Measurements from ENCODE around the gene DNAH14. TPM values are rescaled to one million over a fixed set of nuclear protein-coding genes. Genes with fewer than 3 reads are reported as not detected.
A peak's percentile ranks its signal among the peaks of the same experiment; 100 is the strongest.

The DNAH14 gene
- total and polyA plus RNA-seq, 10 of the 15 experiments (the other 5 are each of a cell fraction or from before 2014, with no cell fraction given) = 2.0 to 7.9 (median 4.8) TPM

- H3K27ac ChIP-seq (ENCODE audit: control insufficient read depth, insufficient read depth) = 0 out of 2 replicates have a peak overlapping the region, but pooled peaks have one; percentile 2
- CTCF ChIA-PET = interaction anchor here (1.1 kb wide), 1 partner anchor 9 kb away, joined by 3 read pairs; no protein-coding TSS in a partner anchor
- in situ Hi-C loops (cut with MboI) (no loop called here), intact Hi-C loops (cut with micrococcal nuclease; ENCODE audit: unreplicated experiment) (no loop called here)
- H3K9ac ChIP-seq (ENCODE audit: control insufficient read depth, insufficient read depth, low read length) = no peak overlapping the region; the same call in 1 of the 2 replicates
- BruUV-seq (replicated peaks) = no TSS peak
- H3K4me1 ChIP-seq (ENCODE audit: control insufficient read depth, insufficient read depth, low read length) = peaks cover 10% of the 10 kb centered on the region
- H2AFZ ChIP-seq (ENCODE audit: control insufficient read depth, low read depth, low read length) = peak overlapping the region; percentile 25
- RAD21 ChIA-PET (ENCODE audit: unreplicated experiment) = no interaction called here
- TF ChIP-seq MEF2B (IDR thresholded peaks at IDR 0.05; ENCODE audit: partially characterized antibody, poor library complexity, severe bottlenecking) (peak; percentile 31), CHD2 (IDR thresholded peaks at IDR 0.05; ENCODE audit: borderline replicate concordance, low read depth, low read length) (no peak)
- POLR2A ChIA-PET = no interaction called here
- peak; percentile 72 for ATAC-seq
- no peaks in the 10 kb centered on the region; the same call in 2 of the 3 replicates for H3K9me3 ChIP-seq (replicated peaks; ENCODE audit: control insufficient read depth, insufficient read depth, low read length)
- no peaks in the 10 kb centered on the region for H3K27me3 ChIP-seq (replicated peaks in 1 of 2; ENCODE audit: control insufficient read depth in 2 of 2, insufficient read depth in 2 of 2, low read length in 1 of 2)
- H3K4me3 ChIP-seq = no peak overlapping the region
- FAIRE-seq = no peak
- no peak for DNase-seq (ENCODE audit: low read depth, low spot score)
- H4K20me1 ChIP-seq (ENCODE audit: control insufficient read depth, insufficient read depth) = no peaks in the 10 kb centered on the region
- H3K79me2 ChIP-seq (ENCODE audit: control insufficient read depth, insufficient read depth, low read length) = no peaks in the 10 kb centered on the region
- H3K36me3 ChIP-seq (ENCODE audit: control insufficient read depth in 2 of 2, insufficient read depth in 2 of 2, low read length in 1 of 2) = no peaks in the 10 kb centered on the region
- 23% methylated on average over 6 of the region's 6 CpGs for WGBS (ENCODE audit: insufficient coverage, insufficient replicate concordance, low lambda C conversion rate, missing lambda C conversion rate)
- SMC1A ChIA-PET (ENCODE audit: uncharacterized antibody, unreplicated experiment) = no interaction called here
- peak overlapping the region; percentile 66 for H3K4me2 ChIP-seq (ENCODE audit: control insufficient read depth, insufficient read depth)
Measured at GRCh38 chr1:225435957-225436392, 506.5 kb downstream of the DNAH14 start.

DNA sequence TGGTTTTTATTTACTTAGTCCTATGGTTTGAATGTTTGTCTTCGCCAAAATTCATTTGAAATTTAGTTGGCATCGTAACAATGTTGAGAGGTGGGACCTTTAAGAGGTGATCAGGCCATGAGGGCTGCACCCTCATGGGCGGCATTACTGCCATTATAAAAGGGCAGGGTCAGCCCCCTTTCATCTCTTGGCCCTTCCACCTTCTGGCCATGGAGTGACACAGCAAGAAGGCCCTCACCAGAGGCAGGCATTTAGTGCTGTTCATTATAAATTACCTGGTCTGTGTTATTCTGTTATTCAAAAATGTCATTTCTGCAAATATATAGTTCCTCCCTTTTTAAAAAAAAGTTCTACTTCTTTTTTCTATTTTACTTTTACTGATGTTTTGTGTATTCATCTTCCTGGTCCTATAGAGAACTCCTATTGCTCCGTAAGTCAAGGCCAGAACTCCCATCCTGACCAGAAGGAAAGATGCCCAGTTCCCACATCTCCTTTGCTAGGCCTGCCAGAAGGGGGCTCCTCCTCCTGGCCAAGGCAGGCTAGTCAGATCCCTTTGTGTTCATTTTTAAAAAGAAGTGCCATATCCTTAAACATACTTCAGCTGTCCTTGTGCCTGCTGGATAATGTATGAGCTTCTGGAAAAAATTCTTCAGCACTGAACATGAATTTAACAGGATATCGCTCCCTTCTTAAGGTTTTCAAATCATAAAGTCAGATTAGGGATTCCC, 508.4 kb downstream of the DNAH14 start:
- H3K4me1 ChIP-seq (ENCODE audit: control insufficient read depth, insufficient read depth, low read length) = peaks cover 21% of the 10 kb centered on the region
- POLR2A ChIA-PET = no interaction called here
- no peak for FAIRE-seq

More for the DNA sequence above, 508.4 kb downstream of the DNAH14 start:
- in situ Hi-C loops (cut with MboI) (no loop called here), intact Hi-C loops (cut with micrococcal nuclease; ENCODE audit: unreplicated experiment) (no loop called here)
- Histone ChIP-seq H3K4me2 (ENCODE audit: control insufficient read depth, insufficient read depth) (no peak overlapping the region), H3K27me3 (replicated peaks in 1 of 2; ENCODE audit: control insufficient read depth in 2 of 2, insufficient read depth in 2 of 2, low read length in 1 of 2) (no peaks in the 10 kb centered on the region), H4K20me1 (ENCODE audit: control insufficient read depth, insufficient read depth) (no peaks in the 10 kb centered on the region), H3K79me2 (ENCODE audit: control insufficient read depth, insufficient read depth, low read length) (no peaks in the 10 kb centered on the region), H3K9ac (ENCODE audit: control insufficient read depth, insufficient read depth, low read length) (no peak overlapping the region), H3K4me3 (no peak overlapping the region), H3K9me3 (replicated peaks; ENCODE audit: control insufficient read depth, insufficient read depth, low read length) (no peaks in the 10 kb centered on the region), H3K36me3 (ENCODE audit: control insufficient read depth in 2 of 2, insufficient read depth in 2 of 2, low read length in 1 of 2) (no peaks in the 10 kb centered on the region), H3K27ac (ENCODE audit: control insufficient read depth, insufficient read depth) (no peak overlapping the region), H2AFZ (ENCODE audit: control insufficient read depth, low read depth, low read length) (no peak overlapping the region)
- TF ChIP-seq TBL1XR1 (IDR thresholded peaks at IDR 0.05; ENCODE audit: low read depth, low read length) = no peak
- TF ChIP-seq, protein P1, sequence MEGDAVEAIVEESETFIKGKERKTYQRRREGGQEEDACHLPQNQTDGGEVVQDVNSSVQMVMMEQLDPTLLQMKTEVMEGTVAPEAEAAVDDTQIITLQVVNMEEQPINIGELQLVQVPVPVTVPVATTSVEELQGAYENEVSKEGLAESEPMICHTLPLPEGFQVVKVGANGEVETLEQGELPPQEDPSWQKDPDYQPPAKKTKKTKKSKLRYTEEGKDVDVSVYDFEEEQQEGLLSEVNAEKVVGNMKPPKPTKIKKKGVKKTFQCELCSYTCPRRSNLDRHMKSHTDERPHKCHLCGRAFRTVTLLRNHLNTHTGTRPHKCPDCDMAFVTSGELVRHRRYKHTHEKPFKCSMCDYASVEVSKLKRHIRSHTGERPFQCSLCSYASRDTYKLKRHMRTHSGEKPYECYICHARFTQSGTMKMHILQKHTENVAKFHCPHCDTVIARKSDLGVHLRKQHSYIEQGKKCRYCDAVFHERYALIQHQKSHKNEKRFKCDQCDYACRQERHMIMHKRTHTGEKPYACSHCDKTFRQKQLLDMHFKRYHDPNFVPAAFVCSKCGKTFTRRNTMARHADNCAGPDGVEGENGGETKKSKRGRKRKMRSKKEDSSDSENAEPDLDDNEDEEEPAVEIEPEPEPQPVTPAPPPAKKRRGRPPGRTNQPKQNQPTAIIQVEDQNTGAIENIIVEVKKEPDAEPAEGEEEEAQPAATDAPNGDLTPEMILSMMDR (IDR thresholded peaks at IDR 0.05 in 2 of 3, conservative IDR thresholded peaks at IDR 0.05 in 1 of 3; ENCODE audit: control insufficient read depth in 2 of 3, extremely low read depth in 1 of 3, insufficient read depth in 1 of 3, low read depth in 3 of 3, low read length in 3 of 3) = peak; percentile 24 to 28 (median 26); a peak in 3 of 6 replicates
- WGBS (ENCODE audit: insufficient coverage, insufficient replicate concordance, low lambda C conversion rate, missing lambda C conversion rate) = 74% methylated on average over 5 of the region's 5 CpGs
- SMC1A ChIA-PET (ENCODE audit: uncharacterized antibody, unreplicated experiment) = interaction anchor here (1.7 kb wide), 1 partner anchor 13 kb away, joined by 5 read pairs; no protein-coding TSS in a partner anchor
- no peak for DNase-seq (ENCODE audit: low read depth, low spot score)
- BruUV-seq (replicated peaks) = no TSS peak
- CTCF ChIA-PET = no interaction called here
- no peak for ATAC-seq
- RAD21 ChIA-PET (ENCODE audit: unreplicated experiment) = no interaction called here

Data from GM12878 (cell line).